ENCODE measurements around the gene MYO18B.

Gene MYO18B

DNA sequence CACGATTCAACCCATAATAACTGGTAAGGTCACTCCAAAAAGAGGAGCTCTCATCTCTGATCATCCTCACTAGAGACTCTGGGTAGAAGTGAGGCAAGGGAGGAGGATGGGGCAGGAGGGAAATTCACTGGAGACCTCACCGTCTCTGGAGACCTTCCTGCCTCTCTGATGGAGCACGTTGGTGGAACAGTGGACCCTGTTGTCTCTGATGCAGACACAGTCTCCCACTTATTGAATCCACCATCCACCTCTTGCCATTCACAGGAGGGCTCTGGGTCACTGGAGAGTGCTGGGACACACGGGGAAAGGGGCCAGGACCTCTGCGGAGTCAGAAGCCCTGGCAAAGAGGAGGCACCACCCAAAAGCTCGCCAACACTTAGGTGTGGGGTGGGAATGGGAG is 289.7 kb downstream of the MYO18B start:
- TF ChIP-seq, protein P1, sequence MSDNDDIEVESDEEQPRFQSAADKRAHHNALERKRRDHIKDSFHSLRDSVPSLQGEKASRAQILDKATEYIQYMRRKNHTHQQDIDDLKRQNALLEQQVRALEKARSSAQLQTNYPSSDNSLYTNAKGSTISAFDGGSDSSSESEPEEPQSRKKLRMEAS (IDR thresholded peaks at IDR 0.05; ENCODE audit: low read depth, low read length), result no peak
- TF ChIP-seq MYC (IDR thresholded peaks at IDR 0.05; ENCODE audit: low read depth, low read length) (no peak), POLR2A (IDR thresholded peaks at IDR 0.05; ENCODE audit: extremely low read depth, insufficient read length) (no peak)
- TF ChIP-seq, protein P2, sequence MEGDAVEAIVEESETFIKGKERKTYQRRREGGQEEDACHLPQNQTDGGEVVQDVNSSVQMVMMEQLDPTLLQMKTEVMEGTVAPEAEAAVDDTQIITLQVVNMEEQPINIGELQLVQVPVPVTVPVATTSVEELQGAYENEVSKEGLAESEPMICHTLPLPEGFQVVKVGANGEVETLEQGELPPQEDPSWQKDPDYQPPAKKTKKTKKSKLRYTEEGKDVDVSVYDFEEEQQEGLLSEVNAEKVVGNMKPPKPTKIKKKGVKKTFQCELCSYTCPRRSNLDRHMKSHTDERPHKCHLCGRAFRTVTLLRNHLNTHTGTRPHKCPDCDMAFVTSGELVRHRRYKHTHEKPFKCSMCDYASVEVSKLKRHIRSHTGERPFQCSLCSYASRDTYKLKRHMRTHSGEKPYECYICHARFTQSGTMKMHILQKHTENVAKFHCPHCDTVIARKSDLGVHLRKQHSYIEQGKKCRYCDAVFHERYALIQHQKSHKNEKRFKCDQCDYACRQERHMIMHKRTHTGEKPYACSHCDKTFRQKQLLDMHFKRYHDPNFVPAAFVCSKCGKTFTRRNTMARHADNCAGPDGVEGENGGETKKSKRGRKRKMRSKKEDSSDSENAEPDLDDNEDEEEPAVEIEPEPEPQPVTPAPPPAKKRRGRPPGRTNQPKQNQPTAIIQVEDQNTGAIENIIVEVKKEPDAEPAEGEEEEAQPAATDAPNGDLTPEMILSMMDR (IDR thresholded peaks at IDR 0.05; ENCODE audit: low read depth, low read length), result no peak
- no peak overlapping the region for H3K4me3 ChIP-seq (ENCODE audit: low read depth, low read length)
- DNase-seq (ENCODE audit: low read depth), result no peak

DNA sequence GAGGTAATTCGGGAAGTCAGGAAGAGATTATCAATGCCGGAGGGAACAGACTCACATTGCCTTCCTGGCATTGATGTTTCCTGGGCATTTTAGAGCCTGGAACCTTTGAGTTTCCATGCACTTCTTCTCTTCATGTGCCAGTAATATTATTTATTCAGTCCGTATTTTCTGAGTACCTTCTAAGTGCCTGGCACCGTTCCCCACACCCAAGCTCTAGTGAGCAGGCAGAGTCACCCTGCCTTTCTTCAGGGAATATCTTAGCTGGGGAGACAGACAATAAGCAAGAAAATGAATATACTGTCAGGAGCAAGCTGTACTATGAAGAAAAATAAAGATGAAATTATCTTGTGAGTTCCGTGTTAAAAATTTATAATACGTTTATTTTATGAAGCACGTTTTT is 291.1 kb downstream of the MYO18B start:
- no peak for DNase-seq (ENCODE audit: low read depth)
- no peak overlapping the region for H3K4me3 ChIP-seq (ENCODE audit: low read depth, low read length)
- TF ChIP-seq POLR2A (IDR thresholded peaks at IDR 0.05; ENCODE audit: extremely low read depth, insufficient read length) (no peak), MYC (IDR thresholded peaks at IDR 0.05; ENCODE audit: low read depth, low read length) (no peak)
- TF ChIP-seq, protein P1 (IDR thresholded peaks at IDR 0.05; ENCODE audit: low read depth, low read length), result no peak
- TF ChIP-seq, protein P2 (IDR thresholded peaks at IDR 0.05; ENCODE audit: low read depth, low read length), result no peak

DNA sequence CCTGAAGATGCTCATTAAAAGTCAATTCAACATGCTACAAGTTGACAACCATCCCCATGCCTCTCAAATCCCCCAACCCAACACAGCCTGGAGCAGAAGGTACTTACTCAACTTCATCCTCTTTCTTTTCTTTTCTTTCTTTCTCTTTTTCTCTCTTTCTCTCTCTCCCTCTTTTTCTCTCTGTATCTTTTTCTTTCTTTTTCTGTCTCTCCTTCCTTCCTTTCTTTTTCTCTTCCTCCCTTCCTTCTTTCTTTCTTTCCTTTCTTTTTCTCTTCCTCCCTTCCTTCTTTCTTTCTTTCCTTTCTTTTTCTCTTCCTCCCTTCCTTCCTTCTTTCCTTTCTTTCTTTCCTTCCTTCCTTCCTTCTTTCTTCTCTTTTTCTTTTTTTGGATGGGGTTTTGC is 291.6 kb downstream of the MYO18B start:
- H3K4me3 ChIP-seq (ENCODE audit: low read depth, low read length), result no peak overlapping the region
- no peak for DNase-seq (ENCODE audit: low read depth)
- TF ChIP-seq MYC (IDR thresholded peaks at IDR 0.05; ENCODE audit: low read depth, low read length), result no peak
- TF ChIP-seq, protein P2 (IDR thresholded peaks at IDR 0.05; ENCODE audit: low read depth, low read length), result no peak
- no peak for TF ChIP-seq POLR2A (IDR thresholded peaks at IDR 0.05; ENCODE audit: extremely low read depth, insufficient read length)
- TF ChIP-seq, protein P1 (IDR thresholded peaks at IDR 0.05; ENCODE audit: low read depth, low read length), result no peak

DNA sequence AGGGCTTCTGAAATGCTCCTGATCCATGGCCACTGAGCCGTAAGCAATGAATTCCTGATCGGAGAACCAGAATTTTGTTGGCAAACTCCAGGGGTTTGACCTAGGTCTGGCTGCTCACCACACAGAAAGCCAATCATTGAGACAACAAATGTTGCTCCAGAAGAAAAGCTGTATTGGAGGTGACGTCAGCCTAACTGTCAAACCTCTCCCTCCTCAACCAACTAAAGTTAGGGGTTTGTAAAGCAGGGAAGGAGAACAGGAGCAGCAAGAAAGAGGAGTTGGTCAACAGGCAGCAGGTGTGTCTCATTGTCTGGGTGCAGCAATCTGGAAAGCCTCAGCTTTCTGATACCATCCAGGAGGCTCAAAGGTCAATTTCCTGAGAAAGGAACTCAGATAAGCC is 293.5 kb downstream of the MYO18B start:
- no peak for TF ChIP-seq MYC (IDR thresholded peaks at IDR 0.05; ENCODE audit: low read depth, low read length)
- TF ChIP-seq, protein P2 (IDR thresholded peaks at IDR 0.05; ENCODE audit: low read depth, low read length), result no peak
- TF ChIP-seq, protein P1 (IDR thresholded peaks at IDR 0.05; ENCODE audit: low read depth, low read length), result no peak
- TF ChIP-seq POLR2A (IDR thresholded peaks at IDR 0.05; ENCODE audit: extremely low read depth, insufficient read length), result no peak
- no peak for DNase-seq (ENCODE audit: low read depth)
- no peak overlapping the region for H3K4me3 ChIP-seq (ENCODE audit: low read depth, low read length)

DNA sequence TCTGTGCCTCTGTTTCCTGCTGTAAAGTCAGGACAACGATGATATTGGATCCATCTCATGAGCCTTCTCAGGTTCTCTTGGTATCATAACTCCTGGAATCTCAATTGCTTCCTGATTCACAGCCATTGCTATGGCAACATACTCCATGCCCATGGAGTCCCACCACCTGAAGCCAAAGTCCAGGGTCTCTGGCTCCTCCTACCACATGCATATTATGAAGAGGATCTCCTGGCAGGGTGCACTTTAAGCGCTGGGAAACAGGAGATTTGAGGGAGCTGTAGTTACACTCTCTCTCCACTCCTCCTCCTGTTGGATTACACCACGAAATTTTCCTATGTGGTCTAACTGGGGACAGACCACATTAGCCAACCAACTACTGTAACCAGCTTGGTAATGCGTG is 296.4 kb downstream of the MYO18B start:
- H3K4me3 ChIP-seq (ENCODE audit: low read depth, low read length), result no peak overlapping the region
- TF ChIP-seq, protein P2 (IDR thresholded peaks at IDR 0.05; ENCODE audit: low read depth, low read length), result no peak
- TF ChIP-seq, protein P1 (IDR thresholded peaks at IDR 0.05; ENCODE audit: low read depth, low read length), result no peak
- TF ChIP-seq POLR2A (IDR thresholded peaks at IDR 0.05; ENCODE audit: extremely low read depth, insufficient read length), result no peak
- no peak for TF ChIP-seq MYC (IDR thresholded peaks at IDR 0.05; ENCODE audit: low read depth, low read length)
- no peak for DNase-seq (ENCODE audit: low read depth)

DNA sequence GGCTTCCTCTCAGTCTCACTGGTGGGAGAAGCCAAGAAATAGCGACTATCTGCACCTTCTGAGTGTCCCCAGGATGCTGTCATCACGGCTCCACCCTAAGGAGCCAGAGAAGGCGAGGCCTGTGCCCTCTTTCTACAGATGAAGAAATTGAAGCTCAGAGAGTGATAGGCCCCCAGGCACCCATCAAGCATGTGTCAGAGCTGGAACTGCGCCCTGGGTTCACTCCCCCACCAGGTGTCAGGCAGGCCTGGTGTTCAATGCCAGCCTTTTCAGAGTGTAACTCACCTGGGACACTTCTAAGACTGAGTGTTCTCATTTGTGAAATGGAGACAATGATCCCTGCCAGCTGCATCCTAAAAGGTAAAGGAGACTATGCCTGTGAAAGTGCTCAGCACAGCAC is 299.9 kb downstream of the MYO18B start:
- H3K4me3 ChIP-seq (ENCODE audit: low read depth, low read length), result no peak overlapping the region
- DNase-seq (ENCODE audit: low read depth), result no peak
- TF ChIP-seq, protein P1 (IDR thresholded peaks at IDR 0.05; ENCODE audit: low read depth, low read length), result no peak
- TF ChIP-seq, protein P2 (IDR thresholded peaks at IDR 0.05; ENCODE audit: low read depth, low read length), result no peak
- no peak for TF ChIP-seq MYC (IDR thresholded peaks at IDR 0.05; ENCODE audit: low read depth, low read length)
- no peak for TF ChIP-seq POLR2A (IDR thresholded peaks at IDR 0.05; ENCODE audit: extremely low read depth, insufficient read length)

Data from NB4 (cell line).